ENCODE measurements around the gene COA6. TPM values are rescaled to one million over a fixed set of nuclear protein-coding genes. Genes with fewer than 3 reads are reported as not detected.

COA6 gene, protein sequence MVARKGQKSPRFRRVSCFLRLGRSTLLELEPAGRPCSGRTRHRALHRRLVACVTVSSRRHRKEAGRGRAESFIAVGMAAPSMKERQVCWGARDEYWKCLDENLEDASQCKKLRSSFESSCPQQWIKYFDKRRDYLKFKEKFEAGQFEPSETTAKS
- total RNA-seq (48.6 and 67.8 TPM in 2 replicates), polyA plus RNA-seq (67.3 and 82.9 TPM in 2 replicates)

DNA sequence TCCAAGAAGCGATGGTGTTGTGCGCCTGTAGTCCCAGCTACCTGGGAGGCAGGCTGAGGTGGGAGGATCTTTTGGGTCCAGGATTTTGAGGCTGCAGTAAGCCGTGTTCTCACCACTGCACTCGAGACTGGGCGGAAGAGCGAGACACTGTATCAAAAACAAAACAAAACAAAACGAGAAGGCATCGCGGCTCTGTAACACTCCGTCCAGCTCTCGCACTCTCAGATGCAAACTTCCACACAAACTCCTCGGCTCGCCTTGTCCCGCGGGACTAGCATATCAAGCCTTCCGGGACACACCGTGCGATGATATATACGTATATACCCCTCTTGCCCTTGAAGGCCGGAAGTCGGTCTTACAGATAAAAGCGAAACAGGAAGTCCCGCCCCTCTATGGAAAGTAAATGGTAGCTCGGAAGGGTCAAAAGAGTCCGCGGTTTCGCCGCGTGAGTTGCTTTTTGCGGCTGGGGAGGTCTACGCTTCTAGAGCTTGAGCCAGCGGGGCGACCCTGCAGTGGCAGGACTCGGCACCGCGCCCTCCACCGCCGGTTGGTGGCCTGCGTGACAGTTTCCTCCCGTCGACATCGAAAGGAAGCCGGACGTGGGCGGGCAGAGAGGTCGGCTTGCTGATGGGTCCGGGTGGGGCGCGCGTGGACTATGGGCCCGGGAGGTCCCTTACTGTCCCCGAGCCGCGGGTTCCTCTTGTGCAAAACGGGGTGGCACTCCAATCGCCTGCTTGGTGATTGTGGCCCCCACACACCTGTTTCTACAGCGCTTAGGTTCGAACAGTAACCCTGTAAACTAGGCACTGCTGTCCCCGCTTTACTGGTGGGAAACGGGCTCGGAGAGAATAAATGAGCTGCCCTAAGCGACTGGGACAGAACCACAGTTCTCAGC, at the start of gene COA6:
TSS of gene COA6 (plus strand) at position 393 of the 895 bp plus-strand sequence. CDS start at position 404, 11 bp downstream.
- TF ChIP-seq EZH2phosphoT487 (IDR thresholded peaks at IDR 0.05; ENCODE audit: low read depth, severe bottlenecking, unreplicated experiment) (no peak), EZH2 (IDR thresholded peaks at IDR 0.05; ENCODE audit: borderline replicate concordance) (no peak)
- TF ChIP-seq, protein P1, sequence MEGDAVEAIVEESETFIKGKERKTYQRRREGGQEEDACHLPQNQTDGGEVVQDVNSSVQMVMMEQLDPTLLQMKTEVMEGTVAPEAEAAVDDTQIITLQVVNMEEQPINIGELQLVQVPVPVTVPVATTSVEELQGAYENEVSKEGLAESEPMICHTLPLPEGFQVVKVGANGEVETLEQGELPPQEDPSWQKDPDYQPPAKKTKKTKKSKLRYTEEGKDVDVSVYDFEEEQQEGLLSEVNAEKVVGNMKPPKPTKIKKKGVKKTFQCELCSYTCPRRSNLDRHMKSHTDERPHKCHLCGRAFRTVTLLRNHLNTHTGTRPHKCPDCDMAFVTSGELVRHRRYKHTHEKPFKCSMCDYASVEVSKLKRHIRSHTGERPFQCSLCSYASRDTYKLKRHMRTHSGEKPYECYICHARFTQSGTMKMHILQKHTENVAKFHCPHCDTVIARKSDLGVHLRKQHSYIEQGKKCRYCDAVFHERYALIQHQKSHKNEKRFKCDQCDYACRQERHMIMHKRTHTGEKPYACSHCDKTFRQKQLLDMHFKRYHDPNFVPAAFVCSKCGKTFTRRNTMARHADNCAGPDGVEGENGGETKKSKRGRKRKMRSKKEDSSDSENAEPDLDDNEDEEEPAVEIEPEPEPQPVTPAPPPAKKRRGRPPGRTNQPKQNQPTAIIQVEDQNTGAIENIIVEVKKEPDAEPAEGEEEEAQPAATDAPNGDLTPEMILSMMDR (IDR thresholded peaks at IDR 0.05; ENCODE audit: poor library complexity), result no peak
- H3K4me3 ChIP-seq, result peak within 1 kb of the TSS; percentile 66
- no peaks in the 10 kb centered on the region for H3K9me2 ChIP-seq (replicated peaks; ENCODE audit: insufficient read depth)
- H3K36me3 ChIP-seq (replicated peaks; ENCODE audit: insufficient read depth, low read depth), result no peaks in the 10 kb centered on the region
- H3K9me3 ChIP-seq (ENCODE audit: low read depth), result no peaks in the 10 kb centered on the region
- peak within 1 kb of the TSS; percentile 89 for H2AFZ ChIP-seq
- H3K27ac ChIP-seq, result peak within 1 kb of the TSS; percentile 99
- H3K4me1 ChIP-seq (ENCODE audit: insufficient read depth), result peaks cover 11% of the 10 kb centered on the region
- H3K4me2 ChIP-seq, result peak within 1 kb of the TSS; percentile 87
- no peaks in the 10 kb centered on the region for H4K20me1 ChIP-seq (ENCODE audit: insufficient read depth, poor library complexity, severe bottlenecking)
- H3K79me2 ChIP-seq, result peaks cover 19% of the 10 kb centered on the region
- DNase-seq (ENCODE audit: low spot score), result peak; percentile 95
- peaks cover 4% of the 10 kb centered on the region for H3K27me3 ChIP-seq
- under 1% methylated on average over 60 of the region's 62 CpGs for WGBS (ENCODE audit: low lambda C conversion rate, missing lambda C conversion rate)

DNA sequence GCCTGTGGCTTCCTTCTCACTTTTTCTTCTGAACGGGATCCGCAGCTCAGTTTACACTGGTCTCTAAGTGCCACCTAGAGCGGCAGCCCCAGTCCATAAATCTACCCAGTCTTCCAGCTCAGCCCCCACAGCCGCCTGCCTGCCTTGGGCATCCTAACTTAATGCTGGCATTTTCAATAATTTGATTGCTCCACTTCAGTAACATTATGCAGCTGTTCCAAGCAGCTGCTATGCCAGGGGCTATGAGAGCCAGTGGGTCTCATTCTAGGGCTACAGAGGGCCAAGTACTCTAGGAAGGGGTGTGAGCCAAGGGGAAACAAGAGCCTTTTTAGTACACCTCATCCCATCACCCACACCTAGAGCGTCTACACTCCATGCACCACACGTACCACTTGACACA, 48.4 kb upstream of the COA6 start:
- TF ChIP-seq, protein P1 (IDR thresholded peaks at IDR 0.05; ENCODE audit: poor library complexity), result no peak
- TF ChIP-seq EZH2phosphoT487 (IDR thresholded peaks at IDR 0.05; ENCODE audit: low read depth, severe bottlenecking, unreplicated experiment) (no peak), EZH2 (IDR thresholded peaks at IDR 0.05; ENCODE audit: borderline replicate concordance) (no peak)
- no peak for DNase-seq (ENCODE audit: low spot score)
- Histone ChIP-seq H3K36me3 (replicated peaks; ENCODE audit: insufficient read depth, low read depth) (no peaks in the 10 kb centered on the region), H3K4me1 (ENCODE audit: insufficient read depth) (no peaks in the 10 kb centered on the region), H3K27ac (no peak overlapping the region), H3K27me3 (peaks cover 31% of the 10 kb centered on the region), H3K4me3 (no peak overlapping the region), H3K9me2 (replicated peaks; ENCODE audit: insufficient read depth) (no peaks in the 10 kb centered on the region), H3K79me2 (no peaks in the 10 kb centered on the region), H2AFZ (no peak overlapping the region), H3K4me2 (no peak overlapping the region), H4K20me1 (ENCODE audit: insufficient read depth, poor library complexity, severe bottlenecking) (no peaks in the 10 kb centered on the region), H3K9me3 (ENCODE audit: low read depth) (no peaks in the 10 kb centered on the region)
- 88% methylated on average over 6 of the region's 6 CpGs for WGBS (ENCODE audit: low lambda C conversion rate, missing lambda C conversion rate)

DNA sequence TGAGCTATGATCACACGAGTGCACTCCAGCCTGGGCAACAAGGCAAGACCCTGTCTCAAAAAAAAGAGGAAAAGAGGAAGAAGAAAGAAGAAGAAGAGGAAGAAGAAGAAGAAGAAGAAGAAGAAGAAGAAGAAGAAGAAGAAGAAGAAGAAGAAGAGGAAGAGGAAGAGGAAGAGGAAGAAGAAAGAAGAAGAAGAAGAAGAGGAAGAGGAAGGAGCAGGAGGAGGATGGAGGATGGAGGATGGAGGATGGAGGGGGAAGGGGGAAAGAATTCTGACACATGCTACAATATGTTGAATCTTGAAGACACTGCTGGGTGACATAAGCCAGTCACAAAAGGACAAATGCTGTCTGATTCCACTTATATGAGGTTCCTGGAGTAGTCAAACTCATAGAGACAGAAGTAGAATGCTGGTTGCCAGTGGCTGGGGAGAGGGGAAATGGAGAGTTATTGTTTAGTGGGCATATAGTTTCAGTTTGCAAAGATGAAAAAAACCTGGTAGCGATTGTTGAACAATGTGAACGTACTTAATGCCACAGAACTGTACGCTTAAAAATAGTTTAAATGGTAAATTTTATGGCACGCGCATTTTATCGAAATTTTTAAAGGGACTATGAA, 47.3 kb upstream of the COA6 start:
- Histone ChIP-seq H3K4me1 (ENCODE audit: insufficient read depth) (no peaks in the 10 kb centered on the region), H3K9me2 (replicated peaks; ENCODE audit: insufficient read depth) (no peaks in the 10 kb centered on the region), H3K27me3 (peaks cover 31% of the 10 kb centered on the region), H3K9me3 (ENCODE audit: low read depth) (no peaks in the 10 kb centered on the region), H3K4me2 (peak overlapping the region; percentile 68), H3K27ac (no peak overlapping the region), H4K20me1 (ENCODE audit: insufficient read depth, poor library complexity, severe bottlenecking) (no peaks in the 10 kb centered on the region), H2AFZ (no peak overlapping the region), H3K36me3 (replicated peaks; ENCODE audit: insufficient read depth, low read depth) (no peaks in the 10 kb centered on the region), H3K79me2 (no peaks in the 10 kb centered on the region), H3K4me3 (no peak overlapping the region)
- 82% methylated on average over 7 of the region's 7 CpGs for WGBS (ENCODE audit: low lambda C conversion rate, missing lambda C conversion rate)
- no peak for DNase-seq (ENCODE audit: low spot score)
- no peak for TF ChIP-seq EZH2 (IDR thresholded peaks at IDR 0.05; ENCODE audit: borderline replicate concordance)
- TF ChIP-seq EZH2phosphoT487 (IDR thresholded peaks at IDR 0.05; ENCODE audit: low read depth, severe bottlenecking, unreplicated experiment), result no peak
- TF ChIP-seq, protein P1 (IDR thresholded peaks at IDR 0.05; ENCODE audit: poor library complexity), result no peak

All from hepatocyte (in vitro differentiated cells).